HCT116 (cell line): ENCODE measurements around the gene CHRNB4. TPM values are rescaled to one million over a fixed set of nuclear protein-coding genes. Genes with fewer than 3 reads are reported as not detected.

Source experiments
- ATAC-seq: fragments of 200-7000 bp; cut with Tn5 transposase; 2 replicates; pipeline ENCODE4 v1.9.1; 2020; ENCODE audit warnings: mild to moderate bottlenecking, moderate library complexity
- BruUV-seq: library from RNA; stranded (reverse); fragments of 400-500 nt; replicated peaks from 2 replicates; lab custom pipeline; 2021; lab: Mats Ljungman, UMichigan
- CTCF ChIA-PET: fragments of 300-600 bp; sonication (Branson Sonifier 250); formaldehyde crosslinking; loops from one replicate; lab custom pipeline; 2021; ENCODE audit warnings: antibody characterized with exemption; lab: Charles Lee
- POLR2A ChIA-PET: fragments of 300-600, 350-600 bp; sonication (Branson Sonifier 250); formaldehyde crosslinking; loops from one replicate; lab custom pipeline; 2021; ENCODE audit warnings: antibody characterized with exemption; lab: Charles Lee
- RAD21 ChIA-PET, 2 experiments: fragments of 300-600 bp; sonication (Branson Sonifier 250); formaldehyde crosslinking; loops; one replicate each; lab custom pipeline; 2023; ENCODE audit warnings: low total read pairs in 2 of 2; ENCODE audit not compliant: uncharacterized antibody in 2 of 2, unreplicated experiment in 2 of 2, low non-redundant PET in 1 of 2; lab: Charles Lee
- DNase-seq: peaks from one replicate; pipeline ENCODE4 v3.0.0-alpha.2; 2010; ENCODE audit warnings: low read depth, low spot score
- H2AFZ ChIP-seq: fragments of 200-600 bp; shearing (Covaris generic), sonication (generic); 2 replicates; pipeline ENCODE4 v1.6.1; 2017; ENCODE audit warnings: low read depth, mixed run types, mixed read lengths, antibody characterized with exemption, low read length; ENCODE audit not compliant: poor library complexity, severe bottlenecking
- H3K27ac ChIP-seq: 2 replicates; pipeline ENCODE4 v1.5.1; 2012; ENCODE audit warnings: low read depth, low read length
- H3K27me3 ChIP-seq: fragments of 200-600 bp; sonication (generic); 2 replicates; pipeline ENCODE4 v1.6.1; 2016; ENCODE audit warnings: mixed run types, low read length, mixed read lengths; ENCODE audit not compliant: insufficient read depth
- H3K36me3 ChIP-seq, 2 experiments: fragments of 200-500 bp in 1 of 2; fragments of 200-600 bp in 1 of 2; sonication (Bioruptor generic) in 1 of 2; sonication (generic) in 1 of 2; 2 replicates each; pipeline versions ENCODE4 v1.5.1 to v1.6.1; 2014 to 2016; ENCODE audit warnings: low read length in 2 of 2, inconsistent platforms in 1 of 2, mixed read lengths in 1 of 2, mixed run types in 1 of 2; ENCODE audit not compliant: insufficient read depth in 2 of 2, control insufficient read depth in 1 of 2
- H3K4me1 ChIP-seq, 2 experiments: fragments of 200-600 bp in 1 of 2; sonication (generic) in 1 of 2; 2 replicates each; pipeline versions ENCODE4 v1.5.1 to v1.6.1; 2012 to 2017; ENCODE audit warnings: low read length in 2 of 2, inconsistent platforms in 1 of 2, mild to moderate bottlenecking in 1 of 2, mixed read lengths in 1 of 2, mixed run types in 1 of 2, moderate library complexity in 1 of 2; ENCODE audit not compliant: insufficient read depth in 2 of 2, control insufficient read depth in 1 of 2
- H3K4me2 ChIP-seq: fragments of 200-600 bp; sonication (generic); 2 replicates; pipeline ENCODE4 v1.6.1; 2017; ENCODE audit warnings: mixed run types, low read length, mixed read lengths
- H3K4me3 ChIP-seq, 2 experiments: fragments of 200-600 bp in 1 of 2; sonication (generic) in 1 of 2; replicated peaks in 1 of 2; 2 replicates each; pipeline ENCODE4 v1.5.1; 2011 to 2016; ENCODE audit warnings: low read length in 2 of 2, control low read depth in 1 of 2, low read depth in 1 of 2, mild to moderate bottlenecking in 1 of 2, mixed read lengths in 1 of 2, mixed run types in 1 of 2
- H3K79me2 ChIP-seq: fragments of 200-600 bp; sonication (generic); 2 replicates; pipeline ENCODE4 v1.6.1; 2017; ENCODE audit warnings: mild to moderate bottlenecking, mixed run types, low read length, moderate library complexity, mixed read lengths; ENCODE audit not compliant: insufficient read depth
- H3K9ac ChIP-seq: fragments of 200-600 bp; sonication (generic); 2 replicates; pipeline ENCODE4 v1.6.1; 2016; ENCODE audit warnings: low read length, mixed read lengths
- H3K9me2 ChIP-seq: fragments of 200-600 bp; sonication (generic), shearing (Covaris generic); 2 replicates; pipeline ENCODE4 v1.6.1; 2017; ENCODE audit warnings: mixed run types, mild to moderate bottlenecking, moderate library complexity; ENCODE audit not compliant: insufficient read depth
- H3K9me3 ChIP-seq, 2 experiments: fragments of 200-500 bp in 1 of 2; fragments of 200-600 bp in 1 of 2; sonication (Bioruptor generic) in 1 of 2; sonication (generic) in 1 of 2; 2 replicates each; pipeline ENCODE4 v1.6.1; 2014 to 2017; ENCODE audit warnings: low read length in 2 of 2, mixed read lengths in 2 of 2, inconsistent platforms in 1 of 2, low read depth in 1 of 2, mild to moderate bottlenecking in 1 of 2, mixed run types in 1 of 2, moderate library complexity in 1 of 2; ENCODE audit not compliant: control insufficient read depth in 1 of 2, insufficient read depth in 1 of 2
- H4K20me1 ChIP-seq: fragments of 200-600 bp; sonication (generic), shearing (Covaris generic); 2 replicates; pipeline ENCODE4 v1.6.1; 2017; ENCODE audit warnings: mixed run types, mild to moderate bottlenecking, moderate library complexity; ENCODE audit not compliant: insufficient read depth
- EGR1 ChIP-seq: IDR thresholded peaks from 2 replicates; pipeline ENCODE4 v1.6.1; 2012; ENCODE audit warnings: low read depth
- POLR2A ChIP-seq: IDR thresholded peaks from 2 replicates; pipeline ENCODE4 v1.7.0; 2011; ENCODE audit warnings: borderline replicate concordance; ENCODE audit not compliant: insufficient read depth, insufficient read length; ENCODE audit errors: extremely low read depth
- POLR2AphosphoS5 ChIP-seq: IDR thresholded peaks from 2 replicates; pipeline ENCODE4 v1.6.1; 2011; ENCODE audit warnings: mild to moderate bottlenecking, low read depth, low read length, moderate library complexity
- REST ChIP-seq: IDR thresholded peaks from 2 replicates; pipeline ENCODE4 v1.6.1; 2012; ENCODE audit warnings: low read depth
- SP1 ChIP-seq: IDR thresholded peaks from 2 replicates; pipeline ENCODE4 v1.6.1; 2012; ENCODE audit warnings: low read depth
- SRF ChIP-seq: IDR thresholded peaks from 2 replicates; pipeline ENCODE4 v1.6.1; 2012; ENCODE audit warnings: low read depth
- ZFX ChIP-seq: fragments of 450-650 bp; IDR thresholded peaks from 2 replicates; pipeline ENCODE4 v1.6.1; 2017
- ZNF274 ChIP-seq: fragments of 200-500 bp; sonication (Bioruptor generic); IDR thresholded peaks from 2 replicates; pipeline ENCODE4 v1.6.1; 2014; ENCODE audit warnings: mild to moderate bottlenecking, low read depth, low read length, inconsistent platforms
- intact Hi-C: fragments of 100-400 bp; cut with micrococcal nuclease; formaldehyde crosslinking; loops from 2 replicates; pipeline ENCODE4 v1.10.0; 2022
- total RNA-seq: library from RNA; stranded (reverse); gene quantifications from one replicate; pipeline ENCODE4 v1.2.1, GENCODE V29; 2021; ENCODE audit not compliant: unreplicated experiment

CHRNB4 gene
- total RNA-seq, 1 experiment from 2014 or later, result 2.0 TPM

DNA sequence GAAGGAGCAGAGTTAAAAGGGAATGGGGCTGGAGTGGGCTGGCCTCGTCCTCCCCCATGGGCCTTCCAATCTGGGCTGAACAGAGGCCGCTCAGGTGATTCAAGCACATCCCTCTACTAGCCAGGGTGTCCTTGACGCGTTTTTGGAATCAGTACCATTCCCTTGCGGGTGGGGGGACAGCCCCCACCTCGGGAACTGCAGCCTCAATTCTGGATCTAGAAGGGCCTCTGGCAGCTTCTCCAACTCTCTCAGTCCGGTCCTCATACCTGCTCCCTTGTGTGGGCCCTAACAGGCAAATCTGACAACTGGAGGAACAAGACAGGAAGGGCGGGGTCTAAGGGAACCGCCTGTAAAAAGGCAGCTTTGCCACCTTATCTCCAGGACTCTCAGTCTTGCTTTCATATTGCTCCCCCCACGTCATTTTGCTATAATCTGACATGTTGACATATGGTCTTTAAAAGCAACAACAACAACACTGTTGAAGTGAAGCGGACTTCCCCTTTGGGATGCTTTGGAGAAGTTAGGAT is 802 bp upstream of the CHRNB4 start:
- peaks cover 2 to 15% of the 10 kb centered on the region in 2 experiments; a peak in 2 of 4 replicates for H3K4me1 ChIP-seq
- ATAC-seq (no peak), DNase-seq (no peak)
- intact Hi-C loops, result no loop called here
- H3K36me3 ChIP-seq, result no peaks in the 10 kb centered on the region
- H3K9me3 ChIP-seq, result no peaks in the 10 kb centered on the region
- CTCF ChIA-PET, result no interaction called here
- no peaks in the 10 kb centered on the region for H3K27me3 ChIP-seq
- no peaks in the 10 kb centered on the region for H3K9me2 ChIP-seq
- no TSS peak for BruUV-seq
- TF ChIP-seq POLR2A, result no peak
- no peak for TF ChIP-seq SP1
- no peak for TF ChIP-seq REST
- no peak for TF ChIP-seq ZNF274
- TF ChIP-seq, all 23 proteins: peak for 0
- POLR2A ChIA-PET, result no interaction called here
- Histone ChIP-seq H3K27ac (no peak overlapping the region), H2AFZ (no peak overlapping the region), H3K9ac (no peak overlapping the region), H4K20me1 (no peaks in the 10 kb centered on the region), H3K79me2 (no peaks in the 10 kb centered on the region), H3K4me2 (peak overlapping the region; percentile 64), H3K4me3 (no peak overlapping the region)
- RAD21 ChIA-PET, result no interaction called here

DNA sequence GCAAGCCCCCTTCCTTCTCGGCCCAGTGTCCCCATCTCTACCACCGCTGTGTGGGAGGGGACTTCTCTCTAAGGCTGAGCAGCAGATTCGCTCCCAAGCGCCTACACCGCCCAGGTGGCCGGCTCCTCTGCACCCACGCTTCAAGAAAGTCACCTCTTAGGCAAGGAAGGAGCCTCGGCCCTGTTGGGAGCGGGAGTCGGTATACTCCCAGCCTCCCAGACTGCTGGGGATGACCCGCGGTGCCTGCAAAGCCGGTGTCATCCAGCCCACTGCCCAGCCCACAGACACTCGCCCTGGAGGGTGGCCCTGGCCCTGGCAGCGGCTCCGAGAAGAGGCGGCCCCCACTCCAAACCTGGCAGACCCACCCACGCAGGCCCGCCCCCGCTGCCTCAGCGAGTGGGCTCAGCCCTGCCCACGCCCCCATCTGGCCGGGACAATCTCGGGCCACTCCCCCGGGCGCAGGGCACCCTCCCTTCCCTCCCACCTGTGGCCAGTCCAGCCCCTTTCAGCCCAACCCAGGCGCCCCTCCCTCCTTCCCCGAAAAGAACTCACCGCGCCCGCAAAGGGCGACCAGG is 396 bp downstream of the CHRNB4 start:
- CTCF ChIA-PET, result interaction anchor here (1.8 to 2.6 kb wide), 2 partner anchors 98 to 100 kb away, joined by 7 to 12 read pairs; no protein-coding TSS in a partner anchor
- Histone ChIP-seq H3K27ac (peak overlapping the region; percentile 10; the same call in 1 of the 2 replicates), H4K20me1 (no peaks in the 10 kb centered on the region), H3K9me3 (no peaks in the 10 kb centered on the region), H3K27me3 (no peaks in the 10 kb centered on the region), H3K79me2 (no peaks in the 10 kb centered on the region), H3K9ac (peak overlapping the region; percentile 50), H3K9me2 (no peaks in the 10 kb centered on the region), H3K4me1 (peaks cover 2 to 15% of the 10 kb centered on the region in 2 experiments; a peak in 2 of 4 replicates), H3K4me3 (peak overlapping the region; percentile 43 to 56), H2AFZ (no peak overlapping the region), H3K36me3 (no peaks in the 10 kb centered on the region), H3K4me2 (peak overlapping the region; percentile 64)
- intact Hi-C loops, result no loop called here
- DNase-seq (no peak), ATAC-seq (peak; percentile 75)
- TF ChIP-seq POLR2AphosphoS5, result no peak
- TF ChIP-seq EGR1, result peak; percentile 81
- no peak for TF ChIP-seq SRF
- 0 out of 2 replicates have a peak, but pooled peaks have one; percentile 14 for TF ChIP-seq ZFX
- POLR2A ChIA-PET, result no interaction called here
- RAD21 ChIA-PET, result no interaction called here
- BruUV-seq, result no TSS peak
